GM18951 (cell line): ENCODE data around the gene ABCA5.
A peak's percentile ranks its signal among the peaks of the same experiment; 100 is the strongest.

ENCODE experiments used
- POLR2A ChIP-seq: IDR thresholded peaks from 4 replicates; pipeline ENCODE4 v1.6.1; 2011; ENCODE audit warnings: mild to moderate bottlenecking; ENCODE audit not compliant: insufficient read length, insufficient read depth; ENCODE audit errors: extremely low read depth
- in situ Hi-C: fragments of 300-500 bp; cut with MboI; formaldehyde crosslinking; loops from one replicate; pipeline ENCODE4 v1.12.0; 2022; ENCODE audit warnings: low sequenced_read_pairs, mixed read lengths, inconsistent platforms; ENCODE audit not compliant: unreplicated experiment

The ABCA5 gene, protein sequence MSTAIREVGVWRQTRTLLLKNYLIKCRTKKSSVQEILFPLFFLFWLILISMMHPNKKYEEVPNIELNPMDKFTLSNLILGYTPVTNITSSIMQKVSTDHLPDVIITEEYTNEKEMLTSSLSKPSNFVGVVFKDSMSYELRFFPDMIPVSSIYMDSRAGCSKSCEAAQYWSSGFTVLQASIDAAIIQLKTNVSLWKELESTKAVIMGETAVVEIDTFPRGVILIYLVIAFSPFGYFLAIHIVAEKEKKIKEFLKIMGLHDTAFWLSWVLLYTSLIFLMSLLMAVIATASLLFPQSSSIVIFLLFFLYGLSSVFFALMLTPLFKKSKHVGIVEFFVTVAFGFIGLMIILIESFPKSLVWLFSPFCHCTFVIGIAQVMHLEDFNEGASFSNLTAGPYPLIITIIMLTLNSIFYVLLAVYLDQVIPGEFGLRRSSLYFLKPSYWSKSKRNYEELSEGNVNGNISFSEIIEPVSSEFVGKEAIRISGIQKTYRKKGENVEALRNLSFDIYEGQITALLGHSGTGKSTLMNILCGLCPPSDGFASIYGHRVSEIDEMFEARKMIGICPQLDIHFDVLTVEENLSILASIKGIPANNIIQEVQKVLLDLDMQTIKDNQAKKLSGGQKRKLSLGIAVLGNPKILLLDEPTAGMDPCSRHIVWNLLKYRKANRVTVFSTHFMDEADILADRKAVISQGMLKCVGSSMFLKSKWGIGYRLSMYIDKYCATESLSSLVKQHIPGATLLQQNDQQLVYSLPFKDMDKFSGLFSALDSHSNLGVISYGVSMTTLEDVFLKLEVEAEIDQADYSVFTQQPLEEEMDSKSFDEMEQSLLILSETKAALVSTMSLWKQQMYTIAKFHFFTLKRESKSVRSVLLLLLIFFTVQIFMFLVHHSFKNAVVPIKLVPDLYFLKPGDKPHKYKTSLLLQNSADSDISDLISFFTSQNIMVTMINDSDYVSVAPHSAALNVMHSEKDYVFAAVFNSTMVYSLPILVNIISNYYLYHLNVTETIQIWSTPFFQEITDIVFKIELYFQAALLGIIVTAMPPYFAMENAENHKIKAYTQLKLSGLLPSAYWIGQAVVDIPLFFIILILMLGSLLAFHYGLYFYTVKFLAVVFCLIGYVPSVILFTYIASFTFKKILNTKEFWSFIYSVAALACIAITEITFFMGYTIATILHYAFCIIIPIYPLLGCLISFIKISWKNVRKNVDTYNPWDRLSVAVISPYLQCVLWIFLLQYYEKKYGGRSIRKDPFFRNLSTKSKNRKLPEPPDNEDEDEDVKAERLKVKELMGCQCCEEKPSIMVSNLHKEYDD (N-terminal part only)

DNA sequence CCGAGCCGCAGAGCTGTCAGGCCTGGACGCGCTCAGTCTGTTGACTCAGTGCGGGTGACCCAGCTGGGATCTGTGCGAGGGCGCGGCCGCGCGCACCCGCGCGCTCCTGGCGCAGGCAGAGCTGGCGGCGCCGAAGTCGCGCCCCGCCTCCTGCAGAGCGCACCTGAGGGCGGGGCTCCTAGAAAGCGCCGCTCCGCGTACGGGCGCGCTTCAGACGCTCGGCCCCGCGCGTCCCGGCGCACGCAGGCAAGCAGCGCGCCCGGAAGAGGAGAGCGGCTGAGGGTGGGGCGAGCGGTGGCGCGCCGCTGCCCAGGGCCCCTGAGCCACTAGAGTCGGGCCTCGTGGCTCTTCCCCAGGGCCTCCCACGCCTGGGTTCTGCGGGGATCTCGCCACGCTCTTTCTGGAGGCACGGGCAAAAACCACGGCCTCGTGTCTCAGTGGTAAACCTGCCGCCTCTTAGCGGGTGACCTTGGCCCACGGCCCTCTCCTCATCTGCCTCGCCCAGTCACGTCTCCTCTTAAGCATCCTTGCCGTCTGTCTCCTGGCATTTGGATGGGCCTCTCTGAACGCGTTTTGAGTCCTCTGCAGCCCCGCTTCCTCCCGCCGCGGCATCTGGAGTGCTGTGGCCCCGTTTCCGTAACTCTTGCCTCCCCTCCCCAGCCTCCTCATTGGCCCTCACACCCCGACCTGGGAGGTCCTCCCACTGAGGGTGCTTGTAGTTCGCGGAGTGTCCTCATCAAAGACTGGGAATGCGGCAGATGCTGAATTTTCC lies at the start of gene ABCA5:
Gene ABCA5, minus strand, starts transcription at position 74 of the 772 bp plus-strand sequence. CDS start 12,718 bp downstream, outside the sequence.
- peak; percentile 96 for TF ChIP-seq POLR2A
- in situ Hi-C loops = no loop called here

GRCh38 chr17:69375229-69375628 lies 48.3 kb upstream of the ABCA5 start:
- TF ChIP-seq POLR2A = no peak

DNA sequence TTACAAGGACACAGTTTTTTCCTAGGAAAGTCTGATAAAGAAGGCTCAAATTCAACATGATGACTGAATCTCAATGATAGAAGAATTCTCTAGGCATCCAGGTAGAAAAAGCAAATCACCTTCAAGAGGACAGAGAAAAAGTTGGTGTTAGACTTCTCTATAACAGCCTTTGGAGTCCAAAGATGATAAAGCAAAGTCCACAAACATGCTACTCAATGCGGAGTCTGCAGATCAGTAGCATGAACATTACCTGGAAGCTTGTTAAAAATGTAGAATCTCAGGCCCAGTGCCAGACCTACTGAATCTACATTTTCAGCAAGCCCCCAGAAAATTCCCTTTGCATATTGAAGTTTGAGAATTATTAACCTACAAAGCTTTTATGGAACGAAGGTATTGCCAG lies 46.1 kb upstream of the ABCA5 start:
- no peak for TF ChIP-seq POLR2A
- in situ Hi-C loops = no loop called here

More at GRCh38 chr17:69375229-69375628, 48.3 kb upstream of the ABCA5 start:
- in situ Hi-C loops = no loop called here

- no peak for TF ChIP-seq POLR2A
- in situ Hi-C loops = no loop called here
These were observed 40.4 kb upstream of the ABCA5 start for GRCh38 chr17:69367298-69367697.

GRCh38 chr17:69363488-69364210 lies 36.7 kb upstream of the ABCA5 start:
- no peak for TF ChIP-seq POLR2A
- in situ Hi-C loops = no loop called here

DNA sequence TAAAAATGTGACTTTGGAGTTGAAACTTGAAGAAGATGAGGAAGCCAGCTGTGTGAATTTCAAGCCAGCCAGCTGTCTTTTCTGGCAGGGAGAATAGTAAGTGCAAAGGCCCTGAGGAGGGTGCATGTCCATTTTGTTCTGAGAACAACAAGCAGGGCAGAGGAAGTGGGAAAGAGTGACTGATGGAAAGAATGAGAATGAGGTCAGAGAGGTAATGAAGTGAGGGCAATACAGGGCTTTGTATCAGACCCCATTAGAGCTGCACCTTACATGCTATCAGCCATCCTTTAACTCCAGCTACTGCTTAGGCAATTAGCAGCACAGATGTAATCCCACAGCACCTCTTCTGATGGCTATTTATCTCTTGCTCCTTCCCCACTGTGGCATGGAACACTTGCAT lies 34.2 kb upstream of the ABCA5 start:
- no peak for TF ChIP-seq POLR2A
- in situ Hi-C loops = no loop called here

GRCh38 chr17:69358688-69359596 lies 32.0 kb upstream of the ABCA5 start:
- TF ChIP-seq POLR2A = no peak
- in situ Hi-C loops = no loop called here

GRCh38 chr17:69357701-69358100 lies 30.8 kb upstream of the ABCA5 start:
- in situ Hi-C loops = no loop called here
- TF ChIP-seq POLR2A = no peak

- in situ Hi-C loops = no loop called here
- TF ChIP-seq POLR2A = no peak
These were observed 29.7 kb upstream of the ABCA5 start for GRCh38 chr17:69356625-69357024.

DNA sequence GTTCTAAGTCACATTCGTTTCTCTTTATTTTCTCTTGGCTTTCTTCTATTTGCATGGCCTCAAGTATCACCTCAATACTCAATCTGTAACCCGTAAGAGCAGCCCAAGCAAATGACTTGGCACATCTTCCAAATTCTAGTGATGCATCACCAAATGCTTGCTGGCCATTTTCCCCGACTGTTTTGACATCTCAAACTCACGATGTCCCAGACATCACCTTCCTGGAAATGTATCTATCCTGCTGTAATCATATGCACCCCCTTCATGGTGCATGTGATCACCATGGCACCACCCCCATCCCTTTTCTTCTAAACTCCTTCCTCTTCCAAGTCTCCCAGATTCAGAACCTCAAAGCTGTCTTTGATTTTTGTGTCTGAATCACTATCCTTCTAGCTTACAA lies 24.0 kb upstream of the ABCA5 start:
- no peak for TF ChIP-seq POLR2A
- in situ Hi-C loops = no loop called here

DNA sequence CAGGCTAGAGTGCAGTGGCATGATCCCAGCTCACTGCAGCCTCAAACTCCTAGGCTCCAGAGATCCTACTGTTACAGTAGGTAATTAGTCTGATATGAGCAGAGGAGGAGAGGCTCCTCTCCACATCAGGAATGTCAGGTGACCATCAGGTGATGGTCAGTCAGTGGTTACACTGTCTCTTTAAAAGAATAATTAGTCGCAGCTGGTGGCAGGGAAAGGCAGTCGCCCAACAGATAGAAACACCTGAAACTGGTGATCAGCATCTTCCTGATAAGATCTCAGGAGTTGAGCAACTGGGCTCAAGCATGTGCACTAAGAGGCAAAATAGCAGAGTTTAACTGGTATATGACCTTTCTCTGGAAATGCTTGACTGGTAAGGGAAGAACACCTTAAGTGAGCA lies 21.5 kb upstream of the ABCA5 start:
- TF ChIP-seq POLR2A = no peak
- in situ Hi-C loops = no loop called here
